Activated CD8-positive, alpha-beta memory T cell treated with anti-CD3 and anti-CD28 coated beads, Interleukin-2, amount 50 U/mL, for 24 hours (primary cell): Measurements from ENCODE around the gene ASCC1.
"Not testable (repeated sequence)": the region's sequence is repeated elsewhere in the genome, so short reads cannot be mapped to it uniquely, and the experiment has no call there.

Experiments
- DNase-seq: peaks from one replicate; pipeline ENCODE4 v3.0.0-alpha.2; 2020; ENCODE audit errors: extremely low read depth

ASCC1 gene

DNA sequence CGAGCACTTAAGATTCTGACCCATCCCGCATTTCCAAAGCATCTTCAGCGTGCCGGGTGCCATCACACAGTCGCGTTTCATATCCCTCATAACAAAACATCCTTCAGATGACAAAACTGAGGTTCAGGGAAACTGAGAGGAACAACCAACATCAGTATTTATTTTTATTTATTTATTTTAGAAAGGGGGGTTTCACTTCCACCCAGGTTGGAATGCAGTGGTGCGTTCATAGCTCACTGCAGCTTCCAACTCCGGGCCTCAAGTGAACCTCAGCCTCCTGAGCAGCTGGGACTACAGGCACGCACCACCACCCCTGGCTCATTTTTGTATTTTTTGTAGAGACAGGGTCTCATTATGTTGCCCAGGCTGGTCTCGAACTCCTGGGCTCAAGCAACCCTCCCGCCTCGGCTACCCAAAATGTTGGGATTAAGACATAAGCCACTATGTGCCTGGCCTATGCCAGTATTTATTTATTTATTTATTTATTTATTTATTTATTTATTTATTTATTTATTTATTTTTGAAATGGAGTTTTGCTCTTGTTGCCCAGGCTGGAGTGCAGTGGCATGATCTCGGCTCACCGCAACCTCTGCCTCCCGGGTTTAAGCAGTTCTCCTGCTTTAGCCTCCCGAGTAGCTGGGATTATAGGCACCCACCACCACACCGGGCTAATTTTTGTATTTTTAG lies 33.2 kb upstream of the ASCC1 start:
- DNase-seq: not testable (repeated sequence)

DNA sequence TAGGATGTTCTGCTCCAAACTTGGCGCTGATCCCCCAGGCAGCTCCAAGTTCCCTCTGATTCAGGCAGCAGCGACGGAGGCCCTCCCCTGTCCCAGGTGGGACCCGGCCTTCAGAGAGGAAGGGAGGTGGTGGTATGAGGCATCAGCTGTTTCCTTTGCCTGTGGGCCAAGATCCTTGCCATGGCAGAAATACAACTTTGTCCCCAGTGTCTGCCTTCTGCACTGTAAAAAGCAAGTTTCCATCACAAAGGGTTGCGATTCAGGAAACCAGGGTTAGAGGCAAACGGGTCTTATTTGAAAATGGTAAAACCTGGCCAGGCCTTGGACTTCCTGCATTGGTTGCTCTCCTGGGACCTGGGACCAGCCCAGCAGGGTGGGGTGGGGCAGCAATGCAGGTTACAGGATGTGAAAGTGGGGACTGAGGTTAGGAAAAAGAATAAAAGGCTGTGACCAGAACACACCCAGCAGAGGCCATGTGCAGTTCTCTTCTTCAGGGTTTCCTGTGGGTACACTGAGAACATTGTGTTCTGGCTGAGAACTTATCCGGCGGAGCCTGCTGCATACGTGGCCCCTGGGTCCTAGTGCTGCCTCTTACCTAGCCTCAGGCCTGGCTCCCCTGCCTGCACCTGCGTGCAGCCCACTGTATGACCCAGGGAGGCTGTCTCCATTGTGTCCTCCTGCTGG lies 32.5 kb upstream of the ASCC1 start:
- no peak for DNase-seq

DNA sequence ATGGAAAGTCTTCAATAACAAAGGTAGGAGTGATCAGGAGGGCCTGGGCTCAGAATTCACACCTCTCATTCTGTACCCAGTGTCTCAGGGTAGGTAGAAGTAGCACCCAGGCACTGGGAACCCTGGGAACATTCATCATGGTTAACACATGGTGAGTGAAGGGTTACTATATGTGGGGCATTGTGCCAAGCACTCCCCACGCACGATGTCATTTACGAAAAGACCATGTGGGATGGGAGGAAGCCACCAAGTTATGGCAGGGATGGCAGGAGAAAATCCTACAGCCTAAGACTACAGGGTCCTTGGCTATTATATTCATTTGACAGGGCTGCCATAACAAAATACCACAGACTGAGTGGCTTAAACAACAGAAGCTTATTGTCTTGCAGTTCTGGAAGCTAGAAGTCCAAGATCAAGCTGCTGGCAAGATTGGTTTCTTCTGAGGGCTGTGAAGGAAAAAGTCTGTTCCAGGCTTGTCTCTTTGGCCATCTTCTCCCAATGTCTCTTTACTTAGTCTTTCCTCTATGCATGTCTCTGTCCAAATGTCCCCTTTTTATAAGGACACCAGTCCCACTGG lies 30.0 kb upstream of the ASCC1 start:
- no peak for DNase-seq

DNA sequence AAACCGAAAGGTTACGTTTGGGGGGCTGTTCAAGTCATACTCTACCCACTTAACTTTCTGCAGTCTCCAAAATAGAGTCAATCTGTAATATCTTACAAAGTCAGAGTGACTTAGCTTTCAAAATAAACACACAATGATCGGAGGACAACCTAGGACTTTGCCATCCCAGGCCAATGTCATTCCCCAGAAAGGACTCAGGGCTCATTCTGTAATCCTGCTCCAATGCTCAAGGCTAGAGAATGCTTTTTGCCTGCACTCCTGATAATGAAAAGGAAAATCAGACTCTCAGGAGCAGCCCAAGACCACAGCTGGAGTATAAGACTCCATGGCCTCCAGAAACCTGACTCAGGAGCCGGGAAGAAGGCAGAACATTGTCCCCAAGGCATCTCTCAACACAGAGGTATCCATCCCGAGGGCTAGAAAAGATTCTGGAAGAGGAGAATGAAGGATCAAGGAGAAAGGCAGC lies 28.5 kb upstream of the ASCC1 start:
- DNase-seq: no peak

DNA sequence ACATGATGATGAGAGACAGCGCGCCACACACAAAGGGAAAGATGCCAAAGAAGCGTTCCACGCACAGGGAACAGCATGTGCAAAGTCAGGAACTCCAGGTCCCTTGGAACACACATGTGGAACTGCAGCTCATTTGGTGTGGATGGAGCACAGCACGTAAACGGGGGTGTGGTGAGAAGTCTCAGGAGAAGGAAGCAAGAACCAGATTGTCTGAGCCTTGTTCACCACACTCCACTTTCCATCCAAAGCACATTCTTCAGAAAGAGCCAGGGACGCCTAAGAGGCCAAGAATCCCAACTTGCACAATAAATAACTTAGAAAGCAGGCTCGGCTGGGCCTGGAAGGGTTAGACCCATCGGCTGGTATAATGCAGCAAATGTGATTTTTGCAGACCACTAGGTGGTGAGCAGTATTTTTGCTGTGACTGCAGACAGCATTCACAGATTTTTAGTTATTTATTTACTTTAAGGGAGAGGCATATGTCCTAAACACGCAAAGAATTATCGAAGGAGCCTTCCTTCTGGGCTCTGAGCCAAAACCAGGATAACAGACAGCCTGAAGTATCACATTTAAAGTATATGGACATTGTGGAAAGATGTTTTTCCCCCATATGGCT lies 27.9 kb upstream of the ASCC1 start:
- no peak for DNase-seq

DNA sequence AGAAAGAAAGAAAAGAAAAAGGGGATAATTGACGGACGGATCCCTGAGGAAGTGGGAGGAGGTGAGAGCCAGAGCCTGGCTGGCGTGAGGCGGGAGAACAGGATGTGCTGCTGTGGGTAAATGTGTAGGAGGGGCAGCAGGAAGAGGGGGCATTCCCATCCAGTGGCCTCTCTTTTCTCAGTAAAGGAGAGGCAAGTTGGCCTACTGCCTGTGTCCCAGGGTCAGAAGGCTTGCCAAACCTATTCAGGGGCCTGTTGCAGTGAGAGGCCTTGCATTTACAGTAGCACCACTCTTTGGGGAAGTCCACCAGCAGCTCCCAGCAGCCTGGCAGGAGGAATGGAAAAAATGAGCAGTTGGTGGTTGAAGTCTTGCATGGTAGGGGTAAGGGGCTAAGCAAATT lies 26.6 kb upstream of the ASCC1 start:
- no peak for DNase-seq

DNA sequence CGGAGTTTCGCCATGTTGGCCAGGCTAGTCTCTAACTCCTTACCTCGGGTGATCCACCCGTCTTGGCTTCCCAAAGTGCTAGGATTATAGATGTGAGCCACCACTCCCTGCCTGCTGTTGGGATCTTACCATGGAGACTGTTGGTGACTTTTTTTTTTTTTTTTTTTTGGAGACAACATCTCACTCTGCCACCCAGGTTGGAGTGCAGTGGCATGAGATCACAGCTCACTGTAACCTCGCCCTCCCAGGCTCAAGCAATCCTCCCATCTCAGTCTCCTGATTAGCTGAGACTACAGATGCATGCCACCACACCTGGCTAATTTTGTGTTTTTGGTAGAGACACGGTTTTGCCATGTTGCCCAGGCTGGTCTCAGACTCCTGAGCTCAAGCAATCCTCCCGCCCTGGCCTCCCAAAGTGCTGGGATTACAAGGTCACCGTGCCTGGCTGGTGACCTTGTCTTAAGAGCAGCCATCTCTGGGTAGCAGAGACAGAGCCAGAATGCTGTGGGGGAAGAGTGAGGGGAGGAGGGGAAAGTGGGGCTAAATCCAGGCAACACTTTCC lies 25.7 kb upstream of the ASCC1 start:
- no peak for DNase-seq

DNA sequence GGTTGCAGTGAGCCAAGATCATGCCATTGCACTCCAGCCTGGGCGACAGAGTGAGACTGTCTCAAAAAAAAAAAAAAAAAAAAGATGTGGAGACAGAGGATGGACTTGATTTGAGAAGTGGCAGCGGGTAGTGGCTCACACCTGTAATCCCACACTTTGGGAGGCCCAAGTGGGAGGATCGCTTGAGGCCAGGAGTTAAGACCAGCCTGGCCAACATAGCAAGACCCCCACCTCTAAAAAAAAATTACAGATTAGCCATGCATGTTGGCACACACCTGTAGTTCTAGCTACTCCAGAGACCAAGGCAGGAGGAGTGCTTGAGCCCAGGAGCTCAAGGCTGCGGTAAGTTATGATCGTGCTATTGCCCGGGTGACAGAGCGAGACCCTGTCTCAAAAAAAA lies 24.3 kb upstream of the ASCC1 start:
- no peak for DNase-seq

DNA sequence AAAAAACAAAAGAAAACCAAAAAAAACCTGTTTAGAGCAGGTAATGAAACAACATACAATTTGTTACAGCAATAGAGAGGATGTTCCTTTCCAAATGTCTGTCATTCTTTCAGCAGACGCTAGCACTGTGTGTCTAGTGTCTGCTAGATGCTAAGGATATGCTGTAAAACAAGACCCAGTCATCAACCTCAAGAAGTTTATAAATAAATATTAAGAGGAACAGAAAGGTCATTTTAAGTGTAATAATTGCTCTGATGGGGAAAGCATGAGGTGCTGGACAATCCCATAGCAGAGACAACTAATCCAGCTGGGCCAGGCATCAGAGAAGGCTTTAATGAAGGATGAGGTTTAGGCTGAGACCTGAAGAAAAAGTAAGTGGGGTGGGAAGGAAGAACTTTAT lies 23.3 kb upstream of the ASCC1 start:
- DNase-seq: no peak

DNA sequence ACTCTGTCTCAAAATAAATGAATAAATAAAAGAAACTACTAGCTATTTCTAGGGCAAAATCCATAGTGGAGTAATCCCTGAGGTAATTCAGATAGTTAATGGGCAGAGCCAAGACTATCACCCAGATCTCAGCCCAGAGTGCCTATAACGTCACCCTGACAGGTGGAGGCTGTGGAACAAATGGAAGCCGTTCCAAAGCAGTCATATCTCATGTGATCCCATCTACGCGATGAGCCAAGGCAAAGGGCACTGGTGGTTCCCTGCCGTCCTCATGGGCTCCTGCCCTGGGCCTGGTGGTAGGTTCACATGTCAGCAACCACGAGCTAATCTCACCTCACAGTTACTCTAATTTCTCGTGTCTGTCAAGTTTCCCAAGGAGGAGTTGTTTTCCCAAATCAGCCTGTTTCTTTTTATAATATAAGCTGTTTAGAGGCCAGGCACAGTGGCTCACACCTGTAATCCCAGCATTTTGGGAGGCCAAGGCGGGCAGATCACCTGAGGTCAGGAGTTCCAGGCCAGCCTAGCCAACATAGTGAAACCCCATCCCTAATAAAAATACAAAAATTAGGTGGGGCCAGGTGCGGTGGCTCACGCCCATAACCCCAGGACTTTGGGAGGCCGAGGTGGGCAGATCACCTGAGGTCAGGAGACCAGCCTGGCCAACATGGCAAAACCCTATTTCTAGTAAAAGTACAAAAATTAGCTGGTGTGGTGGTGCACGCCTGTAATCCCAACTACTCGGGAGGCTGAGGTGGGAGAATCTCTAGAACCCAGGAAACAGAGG lies 22.5 kb upstream of the ASCC1 start:
- no peak for DNase-seq

DNA sequence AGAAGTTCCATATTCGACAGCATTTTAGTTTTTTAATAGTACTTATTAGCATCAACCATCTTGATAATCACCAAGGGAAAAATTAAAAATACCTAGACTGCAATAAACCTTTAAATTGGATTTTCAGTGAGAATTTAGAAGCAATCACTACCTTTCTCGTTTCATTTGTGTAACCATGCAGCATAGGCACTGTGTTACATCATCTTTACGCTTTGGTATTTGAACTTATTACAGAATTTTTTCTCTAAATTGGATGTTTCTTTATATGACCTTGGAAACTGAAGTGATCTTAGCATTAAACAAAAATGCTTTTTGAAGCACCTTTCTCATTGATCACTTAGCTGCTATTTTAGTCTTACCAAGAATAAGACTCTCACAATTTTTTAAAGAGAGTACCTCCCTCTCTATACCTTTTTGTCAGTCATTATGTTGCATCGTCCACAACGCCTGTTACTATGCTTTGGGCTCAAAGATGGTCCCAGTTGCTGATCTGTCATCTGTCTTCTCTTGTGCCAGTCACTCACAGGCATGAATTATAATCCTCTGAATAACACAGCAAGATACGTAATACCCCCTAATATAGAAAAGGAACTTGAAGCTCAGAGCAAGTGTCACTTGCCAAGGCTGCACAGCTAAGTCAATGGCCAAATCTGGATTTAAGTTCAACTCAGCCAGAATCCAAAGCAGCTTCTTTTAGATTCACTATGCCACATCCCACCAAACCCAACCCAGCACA lies 19.6 kb upstream of the ASCC1 start:
- no peak for DNase-seq

DNA sequence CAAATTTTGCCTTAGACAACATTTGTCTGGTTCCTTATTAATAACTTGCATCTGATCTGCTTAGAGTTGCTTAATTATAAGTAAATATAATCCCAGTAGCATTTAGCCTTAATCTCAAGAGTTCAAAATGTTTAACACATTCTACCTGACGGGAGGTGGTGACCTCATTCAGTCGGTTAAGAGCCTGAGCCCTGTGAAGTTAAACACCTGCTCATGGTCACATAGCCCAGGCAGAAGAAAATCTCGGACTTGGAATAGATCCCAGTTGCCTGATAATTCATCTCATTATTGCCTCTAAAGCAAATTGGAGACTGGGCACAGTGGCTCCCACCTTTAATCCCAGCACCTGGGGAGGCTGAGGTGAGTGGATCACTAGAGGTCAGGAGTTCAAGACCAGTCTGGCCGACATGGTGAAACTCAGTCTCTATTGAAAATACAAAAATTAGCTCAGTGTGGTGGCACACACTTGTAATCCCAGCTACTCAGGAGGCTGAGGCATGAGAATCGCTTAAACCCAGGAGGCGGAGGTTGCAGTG lies 18.6 kb upstream of the ASCC1 start:
- no peak for DNase-seq

DNA sequence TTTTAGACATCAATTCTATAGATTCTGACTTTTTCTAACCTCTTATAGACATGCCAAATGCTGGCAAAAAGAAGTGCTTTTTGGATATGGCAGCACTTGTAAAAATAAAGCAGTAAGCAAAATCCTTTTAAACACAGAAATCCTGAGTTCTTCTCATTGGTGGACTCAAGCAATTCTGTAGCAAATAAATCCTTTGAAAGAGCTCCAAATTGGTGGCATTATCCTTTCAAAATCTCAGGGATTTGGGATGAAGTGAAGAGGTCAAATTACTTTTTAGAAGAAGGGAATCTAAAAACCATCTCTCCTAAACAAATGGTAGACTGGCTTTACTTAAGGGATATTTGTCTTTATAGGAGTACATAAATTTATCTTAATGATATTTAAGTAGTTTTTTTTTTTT lies 17.5 kb upstream of the ASCC1 start:
- DNase-seq: no peak

DNA sequence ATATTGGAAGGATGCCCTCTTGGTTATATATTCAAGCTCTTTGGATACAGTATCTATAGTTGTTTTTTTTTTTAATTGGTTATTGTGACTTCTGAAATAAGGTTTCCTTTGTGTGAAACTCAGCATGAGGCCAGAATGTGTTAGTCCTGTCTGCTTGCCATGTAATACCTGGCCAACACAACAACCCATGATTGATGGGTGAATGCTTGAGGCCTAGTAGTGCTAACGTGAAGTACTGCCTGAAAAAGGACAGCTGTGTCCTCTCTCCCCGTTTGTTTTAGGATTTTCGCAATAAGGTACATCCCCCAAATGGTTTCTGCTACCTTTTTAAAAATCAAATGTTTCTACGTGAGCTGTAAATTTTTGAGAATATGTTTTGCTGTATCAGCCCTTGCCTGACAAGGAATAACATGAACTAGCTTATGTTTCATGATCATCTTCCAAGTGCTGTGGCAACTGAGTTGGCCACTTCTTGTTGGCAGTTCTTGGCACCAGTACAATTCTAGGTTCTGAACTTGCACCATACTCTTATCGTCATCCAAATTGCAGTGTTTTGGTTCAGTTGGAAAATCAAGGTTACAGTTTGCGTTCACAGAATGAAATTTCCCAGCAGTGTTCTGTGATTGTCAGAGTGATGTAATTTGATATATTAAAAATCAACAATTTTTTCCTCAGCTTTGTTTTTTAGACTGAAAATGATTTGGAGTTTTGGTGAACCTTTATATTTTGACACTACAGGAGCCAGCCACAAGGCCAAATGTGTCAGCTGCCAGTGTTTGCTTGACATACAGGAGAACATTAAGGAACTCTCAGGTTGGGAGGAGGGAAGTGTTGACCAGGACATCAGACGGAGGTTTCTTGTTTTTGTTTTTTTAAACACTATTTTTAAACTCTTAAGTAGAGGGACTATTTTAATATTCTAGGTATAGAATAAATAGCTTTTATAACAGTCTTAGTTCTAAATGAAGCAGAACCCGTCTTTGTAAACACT lies 13.5 kb upstream of the ASCC1 start:
- DNase-seq: no peak

DNA sequence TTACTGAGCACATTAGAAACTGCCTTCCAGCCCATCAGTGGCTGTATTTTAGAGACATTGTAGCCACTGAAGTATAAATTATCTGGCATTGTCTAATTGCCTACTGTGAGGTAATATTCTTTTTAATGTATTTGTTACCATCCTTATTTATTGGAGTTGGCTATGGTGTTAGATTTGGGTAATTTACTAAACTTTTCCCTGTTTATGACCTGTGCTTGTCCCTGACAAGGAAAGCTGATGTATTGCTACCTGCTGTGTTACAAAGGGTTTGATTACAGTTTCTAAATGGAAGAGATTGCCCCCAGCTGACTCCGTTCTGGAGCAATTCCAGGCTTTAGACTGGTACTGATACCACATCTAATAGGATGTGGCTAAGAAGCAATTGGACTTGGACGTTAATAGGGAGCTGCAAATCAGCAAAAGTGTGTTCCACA lies 12.3 kb upstream of the ASCC1 start:
- no peak for DNase-seq

DNA sequence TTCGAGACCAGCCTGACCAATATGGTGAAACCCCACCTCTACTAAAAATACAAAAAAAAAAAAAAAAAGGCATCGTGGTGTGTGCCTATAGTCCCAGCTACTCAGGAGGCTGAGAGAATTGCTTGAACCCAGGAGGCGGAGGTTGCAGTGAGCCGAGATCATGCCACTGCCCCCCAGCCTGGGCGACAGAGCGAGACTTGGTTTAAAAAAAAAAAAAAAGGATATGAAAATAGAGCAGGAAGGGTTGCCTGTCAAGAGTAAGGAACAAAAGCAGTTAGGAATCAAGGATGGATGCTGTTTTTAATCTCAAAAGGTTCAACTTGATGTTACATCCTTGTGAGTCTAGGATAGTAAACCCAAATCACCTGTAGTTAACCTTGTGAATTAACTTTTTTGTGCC lies 11.8 kb upstream of the ASCC1 start:
- no peak for DNase-seq

DNA sequence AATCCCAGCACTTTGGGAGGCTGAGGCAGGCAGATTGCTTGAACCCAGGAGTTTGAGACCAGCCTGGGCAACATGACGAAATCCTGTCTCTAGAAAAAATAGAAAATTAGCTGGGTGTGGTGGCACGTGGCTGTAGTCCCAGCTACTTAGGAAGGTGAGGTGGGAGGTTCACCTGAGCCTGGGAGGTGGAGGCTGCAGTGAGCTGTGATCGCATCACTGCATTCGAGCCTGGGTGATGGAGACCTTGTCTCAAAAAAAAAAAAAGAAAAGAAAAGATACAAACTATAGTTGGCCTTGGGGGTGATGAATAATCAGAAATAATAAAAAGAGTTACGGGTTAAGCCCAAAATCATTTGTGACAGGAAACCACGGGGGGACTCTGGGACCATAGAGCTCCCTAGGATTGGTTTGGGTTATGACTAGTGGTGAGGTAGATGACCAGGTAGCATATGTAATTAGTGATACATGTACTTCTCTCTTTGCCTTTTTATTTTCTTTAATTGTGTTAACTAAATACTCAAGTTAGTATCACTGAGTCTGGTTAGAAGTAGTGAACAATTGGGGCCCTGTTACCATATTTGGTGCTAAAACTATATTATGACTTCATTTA lies 10.4 kb upstream of the ASCC1 start:
- DNase-seq: no peak

DNA sequence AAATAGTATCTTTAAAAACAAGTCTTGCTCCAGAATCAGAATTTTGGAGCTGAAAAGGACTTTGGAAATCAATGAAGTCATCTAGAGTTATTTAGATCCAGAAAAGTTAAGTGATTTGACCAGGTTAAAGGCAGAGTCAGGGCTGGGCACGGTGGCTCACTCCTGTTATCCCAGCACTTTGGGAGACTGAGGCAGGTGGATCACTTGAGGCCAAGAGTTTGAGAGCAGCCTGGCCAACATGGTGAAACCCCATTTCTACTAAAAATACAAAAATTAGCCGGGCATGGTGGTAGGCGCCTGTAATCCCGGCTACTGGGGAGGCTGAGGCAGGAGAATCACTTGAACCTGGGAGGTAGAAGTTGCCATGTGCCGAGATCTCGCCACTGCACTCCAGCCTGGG lies 8.1 kb upstream of the ASCC1 start:
- DNase-seq: not testable (repeated sequence)

DNA sequence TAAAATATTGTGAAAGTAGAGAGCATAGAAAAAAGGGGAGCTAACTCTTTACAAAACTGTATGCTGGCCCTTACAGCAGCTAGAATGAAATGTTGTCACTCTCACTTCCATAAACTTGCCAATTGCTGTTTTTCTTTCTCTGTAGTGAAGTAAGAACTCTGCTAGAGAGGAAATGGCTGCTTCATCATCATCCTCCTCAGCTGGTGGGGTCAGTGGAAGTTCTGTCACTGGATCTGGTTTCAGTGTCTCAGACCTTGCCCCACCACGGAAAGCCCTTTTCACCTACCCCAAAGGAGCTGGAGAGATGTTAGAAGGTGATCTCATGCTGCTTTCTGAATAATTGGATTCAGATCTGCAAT lies 7.6 kb upstream of the ASCC1 start:
- no peak for DNase-seq
